Skeletal muscle tissue (tissue), 4 donors: Measurements from ENCODE around the gene SRSF3. TPM values are rescaled to one million over a fixed set of nuclear protein-coding genes. Genes with fewer than 3 reads are reported as not detected.
"Not testable (repeated sequence)": the region's sequence is repeated elsewhere in the genome, so short reads cannot be mapped to it uniquely, and the experiment has no call there.

ENCODE experiments used
- H3K27ac ChIP-seq: one replicate; pipeline ENCODE4 v1.7.0; 2013; ENCODE audit warnings: mild to moderate bottlenecking, low read depth, low read length, inconsistent platforms
- H3K27me3 ChIP-seq, 3 donors: one replicate each; pipeline ENCODE4 v1.7.0; 2013; ENCODE audit warnings: low read length in 3 of 3; ENCODE audit not compliant: control insufficient read depth in 3 of 3, insufficient read depth in 3 of 3
- H3K36me3 ChIP-seq, 3 donors: one replicate each; pipeline ENCODE4 v1.7.0; 2013; ENCODE audit warnings: low read length in 3 of 3; ENCODE audit not compliant: control insufficient read depth in 3 of 3, insufficient read depth in 3 of 3
- H3K4me1 ChIP-seq, 3 donors: one replicate each; pipeline ENCODE4 v1.7.0; 2013; ENCODE audit warnings: low read length in 3 of 3, mild to moderate bottlenecking in 3 of 3; ENCODE audit not compliant: control insufficient read depth in 3 of 3, insufficient read depth in 3 of 3
- H3K4me3 ChIP-seq, 3 donors: one replicate each; pipeline ENCODE4 v1.7.0; 2013; ENCODE audit warnings: low read length in 3 of 3
- H3K9ac ChIP-seq, 3 donors: one replicate each; pipeline ENCODE4 v1.7.0; 2013; ENCODE audit warnings: low read length in 3 of 3, mild to moderate bottlenecking in 3 of 3, moderate library complexity in 2 of 3, low read depth in 1 of 3
- H3K9me3 ChIP-seq, 3 donors: one replicate each; pipeline ENCODE4 v1.7.0; 2013; ENCODE audit warnings: low read length in 3 of 3; ENCODE audit not compliant: control insufficient read depth in 3 of 3
- total RNA-seq: library from RNA; depleted of rRNA; stranded (reverse); fragments of >200 nt; gene quantifications from one replicate; pipeline ENCODE4 v1.2.3, GENCODE V29; 2014
- donor health status: Osteomylitis.

SRSF3 gene
- total RNA-seq, 1 donor from 2014 or later = 144 TPM

DNA sequence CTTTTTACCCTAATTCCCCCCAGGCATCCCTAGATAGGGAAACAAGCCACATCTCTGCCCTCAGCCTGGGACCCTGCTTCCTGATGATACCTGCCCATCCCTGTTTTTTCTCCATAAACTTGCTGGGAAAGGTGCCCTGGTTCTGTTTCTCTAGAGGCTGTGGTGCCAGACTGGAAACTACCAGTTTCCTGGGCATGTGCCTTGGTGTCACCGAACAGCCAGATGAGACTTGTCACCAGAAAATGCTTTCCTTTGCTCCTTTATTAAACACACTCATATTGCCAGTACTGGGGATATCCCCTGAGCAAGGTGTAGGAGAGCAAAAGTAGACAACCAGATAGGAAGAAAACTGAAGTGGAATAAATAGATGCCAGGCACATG lies 16.8 kb downstream of the SRSF3 start:
- peaks cover 13 to 20% (median 18%) of the 10 kb centered on the region in 3 donors for H3K4me1 ChIP-seq
- H3K4me3 ChIP-seq = no peak overlapping the region
- H3K9me3 ChIP-seq = no peaks in the 10 kb centered on the region
- peaks cover 6 to 30% (median 29%) of the 10 kb centered on the region in 3 donors for H3K36me3 ChIP-seq
- H3K9ac ChIP-seq = no peak overlapping the region
- H3K27me3 ChIP-seq = no peaks in the 10 kb centered on the region
- H3K27ac ChIP-seq = no peak overlapping the region

DNA sequence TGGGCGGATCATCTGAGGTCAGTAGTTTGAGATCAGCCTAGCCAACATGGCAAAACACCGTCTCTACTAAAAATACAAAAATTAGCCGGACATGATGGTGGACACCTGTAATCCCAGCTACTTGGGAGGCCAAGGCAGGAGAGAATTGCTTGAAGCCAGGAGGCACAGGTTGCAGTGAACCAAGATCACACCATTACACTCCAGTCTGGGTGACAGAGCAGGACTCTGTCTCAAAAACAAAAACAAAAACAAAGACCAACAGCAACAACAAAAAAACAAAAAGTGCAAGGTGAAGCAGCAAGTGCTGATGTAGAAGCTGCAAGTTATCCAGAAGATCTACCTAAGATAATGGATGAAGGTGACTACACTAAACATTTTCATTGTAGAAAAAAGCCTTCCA lies 17.5 kb downstream of the SRSF3 start:
- H3K27ac ChIP-seq, H3K9ac ChIP-seq, H3K4me3 ChIP-seq, H3K27me3 ChIP-seq, H3K9me3 ChIP-seq: not testable (repeated sequence)
- Histone ChIP-seq H3K36me3 (peaks cover 6 to 27% (median 27%) of the 10 kb centered on the region in 3 donors), H3K4me1 (peaks cover 13 to 20% (median 16%) of the 10 kb centered on the region in 3 donors)

DNA sequence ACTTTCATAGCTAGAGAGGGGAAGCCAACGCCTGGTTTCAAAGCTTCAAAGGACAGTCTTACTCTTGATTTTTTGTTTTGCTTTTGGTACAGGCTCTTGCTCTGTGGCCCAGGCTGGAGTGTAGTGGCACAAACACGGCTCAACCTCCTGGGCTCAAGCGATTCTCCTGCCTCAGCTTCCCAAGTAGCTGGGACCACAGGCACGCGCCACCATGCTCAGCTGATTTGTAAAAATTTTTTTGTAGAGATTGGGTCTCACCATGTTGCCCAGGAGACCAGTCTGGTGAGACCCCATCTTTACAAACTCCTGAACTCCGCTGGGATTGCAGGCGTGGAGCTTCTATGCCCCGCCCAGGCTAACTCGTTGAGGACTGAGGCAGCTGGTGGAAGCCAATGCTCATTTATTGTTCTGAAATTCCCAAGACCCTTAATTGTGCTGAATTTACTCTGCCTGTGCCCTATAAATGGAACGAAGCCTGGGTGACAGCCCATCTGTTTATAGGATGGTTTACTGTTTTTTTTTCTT lies 18.0 kb downstream of the SRSF3 start:
- no peak overlapping the region for H3K4me3 ChIP-seq
- no peak overlapping the region for H3K27ac ChIP-seq
- H3K36me3 ChIP-seq = peaks cover 6 to 27% (median 27%) of the 10 kb centered on the region in 3 donors
- no peak overlapping the region for H3K9ac ChIP-seq
- no peaks in the 10 kb centered on the region for H3K9me3 ChIP-seq
- peaks cover 18 to 23% (median 20%) of the 10 kb centered on the region in 3 donors for H3K4me1 ChIP-seq
- H3K27me3 ChIP-seq = no peaks in the 10 kb centered on the region

DNA sequence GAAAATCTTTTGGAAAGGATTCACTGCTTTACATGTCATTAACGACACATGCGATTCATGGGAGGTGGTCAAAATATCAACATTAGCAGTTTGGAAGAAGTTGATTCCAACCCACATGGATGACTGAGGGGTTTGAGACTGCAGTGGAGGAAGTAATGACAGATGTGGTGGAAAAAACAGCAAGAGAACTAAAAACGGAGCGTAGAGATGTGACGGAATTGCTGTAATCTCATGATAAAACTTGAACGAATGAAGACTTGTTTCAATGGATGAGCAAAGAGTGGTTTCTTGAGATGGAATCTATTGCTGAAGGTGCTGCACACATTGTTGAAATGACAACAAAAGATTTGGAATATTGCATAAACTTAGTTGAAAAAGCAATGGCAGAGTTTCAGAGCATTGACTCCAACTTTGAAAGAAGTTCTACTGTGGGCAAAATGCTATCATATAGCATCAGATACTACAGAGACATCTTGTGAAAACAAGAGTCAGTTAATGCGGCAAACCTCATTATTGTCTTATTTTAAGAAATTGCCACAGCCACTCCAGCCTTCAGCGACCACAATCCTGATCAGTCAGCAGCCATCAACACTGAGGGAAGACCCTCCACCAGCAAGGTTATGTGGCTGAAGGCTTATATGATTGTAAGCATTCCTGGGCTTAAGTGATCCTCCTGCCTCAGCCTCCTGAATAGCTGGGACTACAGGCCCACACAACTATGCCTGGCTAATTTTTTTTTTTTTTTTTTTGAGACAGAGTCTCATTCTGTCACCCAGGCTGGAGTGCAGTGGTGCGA lies 19.2 kb downstream of the SRSF3 start:
- H3K4me3 ChIP-seq = no peak overlapping the region
- H3K36me3 ChIP-seq = peaks cover 6 to 27% (median 19%) of the 10 kb centered on the region in 3 donors
- no peak overlapping the region for H3K9ac ChIP-seq
- peaks cover 13 to 18% (median 16%) of the 10 kb centered on the region in 3 donors for H3K4me1 ChIP-seq
- no peaks in the 10 kb centered on the region for H3K9me3 ChIP-seq
- no peak overlapping the region for H3K27ac ChIP-seq
- H3K27me3 ChIP-seq = no peaks in the 10 kb centered on the region

DNA sequence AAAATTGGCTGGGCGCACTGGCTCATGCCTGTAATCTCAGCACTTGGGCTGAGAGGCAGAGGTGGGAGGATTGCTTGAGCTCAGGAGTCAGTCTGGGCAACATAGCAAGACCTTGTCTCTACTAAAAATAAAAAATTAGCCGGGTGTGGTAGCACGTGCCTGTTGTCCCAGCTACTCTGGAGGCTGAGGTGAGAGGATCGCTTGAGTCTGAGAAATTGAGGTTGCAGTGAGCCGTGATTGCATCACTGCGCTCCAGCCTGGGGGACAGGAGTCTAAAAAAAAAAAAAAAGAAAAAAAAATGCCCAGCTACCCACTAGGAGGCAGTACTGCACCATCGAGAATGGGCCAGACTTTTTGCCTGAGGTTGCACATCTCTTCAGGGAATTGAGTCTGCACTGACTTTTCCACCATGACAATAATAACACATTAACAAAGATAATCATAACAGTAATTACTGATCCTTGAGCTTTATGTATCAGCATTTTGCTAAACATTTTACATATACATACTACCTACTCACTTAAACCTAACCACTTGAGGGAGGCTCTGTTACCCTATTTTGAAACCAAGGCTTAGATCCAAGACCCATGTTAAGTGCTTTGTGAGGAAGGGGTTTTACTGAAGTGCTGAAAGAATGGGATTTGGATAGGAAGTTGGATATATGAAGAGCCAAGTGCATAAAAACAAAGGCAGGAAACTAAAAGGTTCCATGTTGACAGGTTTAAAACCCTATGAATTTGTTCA lies 21.0 kb downstream of the SRSF3 start:
- no peak overlapping the region for H3K9ac ChIP-seq
- H3K36me3 ChIP-seq = peaks cover 7 to 24% (median 15%) of the 10 kb centered on the region in 3 donors
- H3K27ac ChIP-seq = peak overlapping the region; percentile 28
- H3K4me1 ChIP-seq = peaks cover 11 to 16% (median 15%) of the 10 kb centered on the region in 3 donors
- H3K27me3 ChIP-seq = no peaks in the 10 kb centered on the region
- no peak overlapping the region for H3K4me3 ChIP-seq
- H3K9me3 ChIP-seq = no peaks in the 10 kb centered on the region

DNA sequence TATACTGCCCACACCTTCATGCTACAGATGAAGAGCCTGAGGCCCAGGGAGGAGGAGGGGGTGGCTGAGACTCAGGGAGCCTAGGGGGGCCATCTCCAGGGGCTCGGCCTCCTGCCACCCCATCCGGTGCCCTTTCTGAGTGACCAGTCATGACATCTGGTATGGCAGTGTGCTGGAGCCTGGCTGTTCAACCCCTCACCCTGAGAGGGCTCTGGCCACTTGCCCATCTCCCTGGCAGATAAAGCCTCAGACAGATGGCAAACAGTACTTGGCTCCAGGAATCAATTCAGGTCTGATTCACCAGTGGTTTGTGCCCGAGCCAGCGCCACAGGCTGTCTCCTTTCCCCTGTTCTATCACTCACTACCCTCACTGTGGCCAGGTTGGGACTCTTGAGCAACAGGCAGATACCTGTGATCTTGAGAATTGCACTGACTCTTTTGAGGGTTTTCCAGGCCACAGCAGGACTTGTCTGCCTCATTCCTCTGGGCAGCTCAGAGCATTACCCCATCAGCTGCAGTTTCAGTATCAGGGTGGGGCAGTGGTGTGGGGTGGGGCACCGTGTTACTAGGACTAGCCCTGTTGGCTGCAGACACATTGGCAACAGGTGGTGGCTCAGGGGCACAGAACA lies 22.8 kb downstream of the SRSF3 start:
- Histone ChIP-seq H3K27me3 (no peaks in the 10 kb centered on the region), H3K36me3 (peaks cover 7 to 13% (median 12%) of the 10 kb centered on the region in 3 donors), H3K9ac (no peak overlapping the region), H3K9me3 (no peaks in the 10 kb centered on the region), H3K4me3 (peak overlapping the region in 1 of 3 donors; percentile 6), H3K4me1 (peaks cover 11 to 16% (median 15%) of the 10 kb centered on the region in 3 donors), H3K27ac (peak overlapping the region; percentile 48)

DNA sequence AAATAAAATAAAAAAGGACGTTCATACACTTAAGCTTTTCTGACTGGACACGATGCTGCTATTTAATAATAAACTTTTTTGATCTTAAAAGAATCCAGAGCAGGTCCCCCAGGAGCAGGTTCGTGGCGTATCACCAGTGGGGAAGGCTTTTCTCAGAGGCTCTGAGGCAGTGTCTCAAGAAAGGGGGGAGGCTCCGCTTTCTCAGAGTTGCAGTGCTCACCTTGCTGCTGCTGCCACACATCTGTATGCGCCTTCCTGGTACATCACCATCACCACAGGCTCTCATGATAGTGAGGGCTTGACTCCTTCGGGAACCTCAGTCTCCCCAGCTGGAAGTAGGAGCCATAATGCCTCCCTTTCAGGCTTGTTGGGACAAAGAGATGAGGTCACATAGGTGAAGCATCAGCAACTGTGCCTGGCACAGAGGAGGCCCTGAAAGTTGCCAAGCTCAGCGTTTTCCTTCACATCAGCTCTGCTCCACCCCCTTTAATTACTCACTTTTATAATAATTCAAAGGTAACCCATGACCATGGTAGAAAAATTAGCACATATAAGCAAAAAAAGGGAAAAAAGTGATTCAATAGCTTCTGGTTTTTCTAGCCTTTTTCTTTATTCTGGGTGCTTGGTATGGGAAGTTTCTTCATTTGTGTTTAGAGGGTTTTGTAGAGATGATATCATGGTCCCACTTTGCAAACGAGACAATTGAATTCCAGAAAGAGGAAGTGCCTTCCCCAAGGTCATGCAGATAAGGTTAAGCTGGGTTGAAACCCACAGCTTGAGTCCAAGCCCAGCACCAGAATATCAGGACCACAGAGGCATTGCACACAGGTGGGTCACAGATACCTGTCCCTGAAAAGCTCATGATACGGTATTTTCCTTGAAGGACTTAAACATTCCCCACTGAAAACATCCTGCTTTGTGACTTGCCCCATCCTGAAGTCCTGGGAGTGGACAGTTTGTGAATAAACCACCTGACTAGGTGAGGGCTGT lies 24.5 kb downstream of the SRSF3 start:
- Histone ChIP-seq H3K9me3 (no peaks in the 10 kb centered on the region), H3K36me3 (peaks cover 0 to 3% (median 0%) of the 10 kb centered on the region in 3 donors), H3K27me3 (no peaks in the 10 kb centered on the region), H3K4me1 (peaks cover 17 to 29% (median 24%) of the 10 kb centered on the region in 3 donors), H3K4me3 (no peak overlapping the region), H3K27ac (no peak overlapping the region), H3K9ac (no peak overlapping the region)

DNA sequence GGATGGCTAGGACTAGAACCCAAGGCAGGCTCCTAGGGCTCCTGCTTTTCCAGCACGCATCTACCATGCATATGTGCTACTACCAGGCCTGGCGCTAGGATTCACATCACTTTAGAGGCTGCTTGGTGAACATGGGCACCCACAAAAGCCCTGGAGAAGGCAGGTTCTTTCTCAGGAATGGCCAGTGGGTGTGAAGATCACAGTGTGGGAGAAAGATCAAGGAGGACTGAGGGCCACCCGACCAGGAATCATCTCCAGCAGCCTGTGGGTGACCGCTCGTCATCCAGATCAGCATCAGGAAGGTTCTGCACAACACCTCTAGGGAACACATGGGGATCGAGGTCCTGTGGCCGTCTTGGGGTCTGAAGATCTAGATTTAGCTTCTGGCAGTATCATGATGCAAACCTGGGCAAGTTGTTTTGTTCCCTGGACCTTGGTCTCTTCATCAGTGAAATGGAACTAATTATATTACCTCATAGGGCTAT lies 27.3 kb downstream of the SRSF3 start:
- Histone ChIP-seq H3K36me3 (peaks cover 0 to 3% (median 0%) of the 10 kb centered on the region in 3 donors), H3K9me3 (no peaks in the 10 kb centered on the region), H3K9ac (no peak overlapping the region), H3K27me3 (no peaks in the 10 kb centered on the region), H3K4me1 (peaks cover 21 to 38% (median 30%) of the 10 kb centered on the region in 3 donors), H3K4me3 (no peak overlapping the region), H3K27ac (no peak overlapping the region)
